NCI-H524 treated with DMSO at 0.1 percent for 48 hours (cell line): ENCODE measurements around the gene ST3GAL3.
A peak's percentile ranks its signal among the peaks of the same experiment; 100 is the strongest.

Source experiments
- DNase-seq: peaks from one replicate; lab custom pipeline; 2025; lab: John Stamatoyannopoulos, UW

ST3GAL3 gene

GRCh38 chr1:43707190-43708001 is at the start of gene ST3GAL3:
ST3GAL3 (plus strand) TSS chr1:43707536; CDS start chr1:43736263, 28,727 bp downstream.
- peak; percentile 30 for DNase-seq

- DNase-seq, result no peak
Observed at GRCh38 chr1:43659212-43660166, 47.8 kb upstream of the ST3GAL3 start.

- DNase-seq, result no peak
Observed at GRCh38 chr1:43660355-43660754, 47.0 kb upstream of the ST3GAL3 start.

DNA sequence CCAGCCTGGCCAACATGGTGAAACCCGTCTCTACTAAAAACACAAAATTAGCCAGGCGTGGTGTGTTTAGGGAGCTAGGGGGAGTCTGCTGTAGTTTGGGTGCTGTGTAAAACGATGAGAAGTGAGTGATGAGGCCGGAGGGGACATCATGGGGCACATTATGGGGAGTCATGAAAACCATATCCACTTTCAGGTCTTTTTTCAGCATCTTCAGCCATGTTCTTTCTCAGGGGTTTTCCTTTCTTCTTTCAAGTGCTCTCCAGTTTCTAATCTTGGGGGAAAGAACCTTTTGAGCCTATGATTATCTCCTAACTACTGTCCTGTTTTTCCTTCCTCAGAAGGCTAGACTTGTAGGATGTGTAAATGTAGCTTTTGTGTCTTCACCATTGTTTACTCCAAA is 43.0 kb upstream of the ST3GAL3 start:
- DNase-seq, result no peak

DNA sequence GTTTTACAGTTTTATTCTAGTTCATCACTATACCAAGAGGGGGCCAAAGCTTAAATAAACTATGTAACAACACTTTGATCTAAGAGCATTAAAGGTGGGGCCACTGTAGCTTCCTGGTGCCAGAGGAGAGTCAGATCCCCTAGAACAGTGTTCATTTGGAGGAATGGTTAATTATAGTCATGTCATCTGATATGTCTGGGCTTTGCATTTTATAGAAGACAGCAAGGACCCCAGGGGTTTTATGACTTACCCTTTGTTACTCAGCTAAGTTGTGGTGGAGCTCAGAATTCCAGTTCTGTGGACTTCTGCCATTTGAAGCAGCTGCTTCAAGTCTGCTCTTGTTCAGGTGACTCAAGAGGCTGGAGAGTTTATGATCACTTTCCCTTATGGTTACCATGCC is 40.7 kb upstream of the ST3GAL3 start:
- no peak for DNase-seq

DNA sequence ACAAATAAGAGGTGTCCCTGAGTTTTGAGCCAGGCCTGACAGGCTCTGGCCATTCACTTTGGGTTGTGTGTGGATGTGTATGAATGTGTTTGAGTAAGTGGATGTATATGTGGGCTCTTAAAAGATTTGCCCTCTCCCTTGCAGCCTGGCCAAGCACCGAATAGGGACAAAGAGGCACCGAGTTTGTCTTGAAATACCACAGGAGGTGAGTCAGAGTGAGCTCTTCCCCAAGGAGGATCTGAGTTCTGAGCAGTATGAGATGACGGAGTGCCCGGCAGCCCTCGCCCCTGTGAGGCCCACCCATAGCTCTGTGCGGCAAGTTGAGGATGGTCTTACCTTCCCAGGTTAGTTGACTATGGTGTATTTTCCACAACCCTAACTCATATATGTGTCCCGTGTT is 38.4 kb upstream of the ST3GAL3 start:
- DNase-seq, result no peak

GRCh38 chr1:43669878-43670277 is 37.5 kb upstream of the ST3GAL3 start:
- DNase-seq, result no peak

GRCh38 chr1:43671193-43671592 is 36.1 kb upstream of the ST3GAL3 start:
- no peak for DNase-seq

DNA sequence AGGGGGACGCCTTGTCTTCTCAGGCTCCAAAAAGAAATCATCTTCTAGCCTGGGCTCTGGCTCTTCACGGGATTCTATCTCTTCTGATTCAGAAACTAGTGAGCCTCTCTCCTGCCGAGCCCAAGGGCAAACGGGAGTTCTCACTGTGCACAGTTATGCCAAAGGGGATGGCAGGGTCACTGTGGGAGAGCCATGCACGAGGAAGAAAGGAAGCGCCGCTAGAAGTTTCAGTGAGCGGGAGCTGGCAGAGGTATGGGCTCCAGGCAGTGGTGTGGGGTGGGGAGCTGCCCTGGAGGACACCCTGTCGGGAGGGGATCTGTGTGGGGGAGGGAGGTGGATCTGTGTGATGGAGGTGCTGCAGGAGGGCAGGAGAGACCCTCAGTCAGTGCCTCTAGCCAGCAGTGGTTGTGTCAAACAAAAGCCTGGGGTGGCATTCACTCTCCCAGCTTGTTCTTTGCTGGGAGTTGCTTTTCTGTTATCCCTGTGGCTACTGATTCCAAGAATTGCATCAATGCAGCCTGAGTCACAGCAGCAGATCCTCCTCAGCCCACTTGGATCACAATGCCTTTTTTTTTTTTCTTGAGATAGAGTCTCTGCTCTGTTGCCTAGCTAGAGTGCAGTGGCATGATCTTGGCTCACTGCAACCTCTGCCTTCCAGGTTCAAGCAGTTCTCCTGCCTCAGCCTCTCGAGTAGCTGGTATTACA is 35.6 kb upstream of the ST3GAL3 start:
- no peak for DNase-seq

DNA sequence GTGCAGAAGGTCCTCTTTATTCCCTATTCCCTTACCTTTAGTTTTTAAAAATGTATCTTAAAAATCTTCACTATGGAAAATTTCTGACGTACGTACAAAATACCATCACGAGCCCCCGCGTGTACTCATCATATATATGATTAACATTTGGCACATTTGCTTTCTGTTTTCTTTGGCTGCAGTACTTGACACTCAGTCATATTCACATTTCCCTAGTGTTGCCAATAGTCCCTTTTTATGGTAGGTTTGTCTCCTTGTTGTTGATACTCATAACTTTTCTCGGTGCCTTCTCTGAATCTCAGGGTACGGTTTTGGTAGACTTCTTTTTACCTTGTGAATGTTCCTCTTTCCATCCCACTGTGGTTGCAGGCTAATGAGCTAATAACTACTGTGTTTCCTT is 34.1 kb upstream of the ST3GAL3 start:
- no peak for DNase-seq

- DNase-seq, result no peak
Observed at GRCh38 chr1:43678940-43679339, 28.4 kb upstream of the ST3GAL3 start.

GRCh38 chr1:43683560-43683959 is 23.8 kb upstream of the ST3GAL3 start:
- DNase-seq, result no peak

DNA sequence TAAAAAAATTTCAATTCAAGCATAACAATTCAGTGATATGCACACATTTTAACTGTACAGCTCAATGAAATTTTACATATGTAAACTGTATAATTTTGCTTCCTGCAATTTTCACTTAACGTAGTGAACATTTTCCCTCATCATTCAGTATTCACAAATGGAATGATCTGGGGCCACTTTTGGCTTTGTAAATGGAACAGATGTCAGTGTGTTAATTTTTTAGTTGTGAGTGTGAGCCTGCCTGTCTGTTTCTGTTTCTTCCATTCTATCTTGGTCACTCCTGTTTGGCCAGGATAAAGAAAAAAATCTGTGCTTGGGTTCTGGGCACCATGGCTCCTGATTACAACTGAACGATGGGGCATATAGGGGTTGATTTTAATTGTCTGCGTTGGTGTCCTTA is 20.5 kb upstream of the ST3GAL3 start:
- no peak for DNase-seq

DNA sequence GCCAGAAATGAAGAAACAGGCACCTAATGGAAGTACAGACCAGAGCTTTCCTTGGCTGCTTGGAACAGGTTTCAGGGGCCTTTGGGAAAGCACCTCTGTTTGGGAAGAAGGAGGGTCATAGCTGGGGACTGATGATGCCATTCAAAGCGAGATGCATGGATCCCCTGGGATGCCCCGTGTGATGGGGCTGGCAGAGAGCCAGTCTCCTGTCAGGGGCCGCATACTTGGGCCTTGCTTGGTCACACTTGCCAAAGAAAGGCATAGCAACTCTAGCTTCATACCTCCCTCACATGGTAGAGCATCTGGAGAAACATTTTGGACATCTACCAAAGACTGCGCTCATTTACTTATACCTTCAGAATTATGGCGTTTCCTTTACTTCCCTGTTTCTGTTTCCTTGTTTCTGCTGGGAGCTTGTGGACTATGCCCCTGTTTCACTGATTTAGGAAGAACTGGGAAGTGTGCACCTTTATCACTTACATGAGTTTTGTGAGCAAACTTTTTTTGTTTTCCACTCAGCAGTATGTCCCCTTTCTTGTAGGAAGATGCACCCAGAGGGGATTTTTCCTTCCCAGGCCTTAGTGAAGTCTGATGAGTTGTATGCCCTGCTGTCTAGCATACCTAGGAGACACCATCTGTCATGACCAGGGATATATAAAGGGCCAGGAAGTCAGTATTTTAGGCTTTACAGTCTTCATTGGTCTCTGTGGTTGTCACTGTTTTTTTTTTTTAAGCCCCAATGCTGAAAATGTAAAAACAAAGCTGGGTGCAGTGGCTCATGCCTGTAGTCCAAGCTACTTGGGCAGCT is 19.8 kb upstream of the ST3GAL3 start:
- no peak for DNase-seq

GRCh38 chr1:43688109-43688387 is 19.3 kb upstream of the ST3GAL3 start:
- no peak for DNase-seq

GRCh38 chr1:43688594-43689000 is 18.7 kb upstream of the ST3GAL3 start:
- no peak for DNase-seq

DNA sequence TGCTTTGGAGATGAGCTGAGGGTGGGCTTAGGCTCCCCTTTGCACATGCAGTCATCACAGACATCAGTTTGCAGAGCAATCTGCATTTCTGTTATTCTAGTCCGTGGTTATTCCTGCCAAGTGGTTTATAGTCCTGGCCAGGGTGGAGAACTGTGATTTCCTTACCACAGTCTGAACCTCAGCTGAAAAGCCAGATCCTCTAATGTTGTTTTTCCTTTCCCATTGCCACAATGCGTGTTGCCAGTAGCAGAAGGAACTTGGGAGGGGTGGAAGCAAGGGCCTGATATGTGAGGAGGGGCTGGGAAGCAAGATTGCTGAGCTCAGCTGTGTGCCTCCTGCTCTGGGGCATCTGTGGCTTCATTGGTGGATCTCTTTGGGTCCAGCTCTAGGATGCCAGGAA is 18.0 kb upstream of the ST3GAL3 start:
- DNase-seq, result no peak

DNA sequence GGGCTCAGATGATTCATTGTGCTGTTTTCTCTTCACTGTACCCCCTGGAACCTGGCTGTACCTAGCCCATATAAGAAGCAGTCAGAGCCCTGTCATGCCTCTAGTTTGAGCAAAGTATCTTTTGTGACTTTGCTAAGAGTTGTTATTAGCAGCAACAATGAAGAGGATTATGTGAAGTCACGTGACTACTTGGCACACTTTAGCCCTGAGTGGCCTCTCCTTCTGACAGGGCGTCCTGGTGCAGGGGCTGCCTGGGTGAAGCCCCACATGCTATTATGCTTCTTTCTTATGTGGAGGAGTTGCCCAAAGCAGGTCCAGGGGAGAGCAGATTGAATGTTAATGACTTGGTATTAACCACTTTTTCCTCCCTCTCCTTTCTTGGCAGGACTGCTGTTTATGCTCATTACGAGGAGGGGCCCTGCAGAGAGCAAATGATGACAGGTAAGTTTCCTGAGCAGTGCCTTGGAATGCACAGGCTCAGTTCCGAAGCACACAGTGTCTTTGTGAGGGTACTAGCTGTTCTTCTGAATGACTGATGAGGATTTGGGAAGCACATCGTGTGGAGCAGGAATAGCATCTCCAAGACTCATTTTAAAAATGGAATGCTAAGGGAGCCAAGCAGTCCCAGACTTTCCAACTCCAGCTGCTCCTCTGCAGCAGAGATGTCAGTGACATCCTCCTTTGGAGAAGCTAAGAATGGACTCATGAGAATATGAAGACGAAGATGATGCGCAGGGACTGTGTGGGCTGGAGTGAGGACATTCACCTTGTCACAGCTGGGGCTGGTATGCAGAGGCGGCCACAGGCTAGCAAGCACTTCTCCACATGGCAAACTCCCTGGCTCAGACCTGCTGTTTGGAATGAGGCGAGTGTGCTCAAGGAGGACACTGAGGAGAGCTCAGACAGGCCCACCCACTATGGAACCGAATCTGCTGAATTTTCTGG is 15.2 kb upstream of the ST3GAL3 start:
- DNase-seq, result no peak

DNA sequence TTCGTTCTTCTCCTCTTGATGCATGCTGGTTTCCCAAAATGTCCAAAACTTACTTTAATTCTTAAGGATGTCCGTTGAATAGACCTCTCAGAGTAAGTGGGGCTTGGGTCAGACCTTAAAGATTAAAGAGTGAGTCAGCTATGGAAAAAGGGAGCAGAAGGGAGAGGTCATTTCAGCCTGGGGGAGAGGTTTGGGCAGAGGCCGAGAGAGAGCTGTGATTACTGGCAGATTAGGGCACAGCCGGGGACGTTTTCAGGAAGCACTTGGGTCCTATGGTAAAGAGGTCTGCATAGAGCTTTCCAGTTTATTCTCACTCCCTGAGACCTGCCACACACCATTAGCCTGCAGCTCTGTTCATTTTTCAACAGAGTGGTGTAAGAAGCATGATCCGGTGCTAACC is 14.0 kb upstream of the ST3GAL3 start:
- DNase-seq, result no peak

GRCh38 chr1:43699281-43699680 is 8.1 kb upstream of the ST3GAL3 start:
- DNase-seq, result no peak

- no peak for DNase-seq
Observed at GRCh38 chr1:43703836-43704235, 3.5 kb upstream of the ST3GAL3 start.
